ENCODE data around the gene SIL1.

Gene SIL1

DNA sequence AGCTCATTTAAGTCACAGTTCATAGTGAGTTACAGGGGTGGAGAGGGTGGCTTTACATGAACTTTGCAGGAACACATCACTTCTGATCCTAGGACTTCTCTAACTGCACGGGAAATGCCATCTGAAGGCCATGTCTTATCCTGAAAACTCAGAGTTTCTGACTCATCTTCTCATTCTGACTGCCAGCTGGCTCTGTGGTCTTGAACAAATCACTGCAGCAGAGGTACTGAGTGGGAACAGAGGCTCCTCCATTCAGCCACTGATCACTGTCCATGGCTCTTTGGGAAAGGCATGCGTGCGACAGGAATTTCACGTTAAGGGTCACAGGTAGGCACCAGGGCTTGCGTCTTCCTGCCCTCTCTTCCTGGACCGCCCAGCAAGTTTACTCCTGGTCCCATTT, 208.4 kb downstream of the SIL1 start:
- no peak overlapping the region for H2AFZ ChIP-seq (ENCODE audit: low read length)
- no peaks in the 10 kb centered on the region for H3K36me3 ChIP-seq (ENCODE audit: insufficient read depth, low read length)
- H3K79me2 ChIP-seq (ENCODE audit: insufficient read depth, low read length): no peaks in the 10 kb centered on the region
- no peaks in the 10 kb centered on the region for H3K27me3 ChIP-seq (ENCODE audit: insufficient read depth, low read length)
- no peaks in the 10 kb centered on the region for H4K20me1 ChIP-seq (ENCODE audit: insufficient read depth, low read length)
- no peaks in the 10 kb centered on the region for H3F3A ChIP-seq (ENCODE audit: insufficient read depth, low read length)
- no peaks in the 10 kb centered on the region for H3K9me3 ChIP-seq (ENCODE audit: low read length)
- no peak overlapping the region for H3K4me2 ChIP-seq (ENCODE audit: low read length)
- H3K4me1 ChIP-seq (ENCODE audit: insufficient read depth, low read length, severe bottlenecking): no peaks in the 10 kb centered on the region
- no peak overlapping the region for H3K9ac ChIP-seq (ENCODE audit: low read length)
- no peaks in the 10 kb centered on the region for H3K9me2 ChIP-seq (ENCODE audit: low read depth, low read length)
- H3K27ac ChIP-seq (ENCODE audit: low read depth, low read length, poor library complexity, severe bottlenecking): no peak overlapping the region
- TF ChIP-seq, protein P1, sequence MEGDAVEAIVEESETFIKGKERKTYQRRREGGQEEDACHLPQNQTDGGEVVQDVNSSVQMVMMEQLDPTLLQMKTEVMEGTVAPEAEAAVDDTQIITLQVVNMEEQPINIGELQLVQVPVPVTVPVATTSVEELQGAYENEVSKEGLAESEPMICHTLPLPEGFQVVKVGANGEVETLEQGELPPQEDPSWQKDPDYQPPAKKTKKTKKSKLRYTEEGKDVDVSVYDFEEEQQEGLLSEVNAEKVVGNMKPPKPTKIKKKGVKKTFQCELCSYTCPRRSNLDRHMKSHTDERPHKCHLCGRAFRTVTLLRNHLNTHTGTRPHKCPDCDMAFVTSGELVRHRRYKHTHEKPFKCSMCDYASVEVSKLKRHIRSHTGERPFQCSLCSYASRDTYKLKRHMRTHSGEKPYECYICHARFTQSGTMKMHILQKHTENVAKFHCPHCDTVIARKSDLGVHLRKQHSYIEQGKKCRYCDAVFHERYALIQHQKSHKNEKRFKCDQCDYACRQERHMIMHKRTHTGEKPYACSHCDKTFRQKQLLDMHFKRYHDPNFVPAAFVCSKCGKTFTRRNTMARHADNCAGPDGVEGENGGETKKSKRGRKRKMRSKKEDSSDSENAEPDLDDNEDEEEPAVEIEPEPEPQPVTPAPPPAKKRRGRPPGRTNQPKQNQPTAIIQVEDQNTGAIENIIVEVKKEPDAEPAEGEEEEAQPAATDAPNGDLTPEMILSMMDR (IDR thresholded peaks at IDR 0.05; ENCODE audit: low read length): no peak
- TF ChIP-seq EZH2 (IDR thresholded peaks at IDR 0.05; ENCODE audit: borderline replicate concordance, low read length): no peak
- no peak overlapping the region for H3K4me3 ChIP-seq (ENCODE audit: low read depth, low read length, poor library complexity, severe bottlenecking)

DNA sequence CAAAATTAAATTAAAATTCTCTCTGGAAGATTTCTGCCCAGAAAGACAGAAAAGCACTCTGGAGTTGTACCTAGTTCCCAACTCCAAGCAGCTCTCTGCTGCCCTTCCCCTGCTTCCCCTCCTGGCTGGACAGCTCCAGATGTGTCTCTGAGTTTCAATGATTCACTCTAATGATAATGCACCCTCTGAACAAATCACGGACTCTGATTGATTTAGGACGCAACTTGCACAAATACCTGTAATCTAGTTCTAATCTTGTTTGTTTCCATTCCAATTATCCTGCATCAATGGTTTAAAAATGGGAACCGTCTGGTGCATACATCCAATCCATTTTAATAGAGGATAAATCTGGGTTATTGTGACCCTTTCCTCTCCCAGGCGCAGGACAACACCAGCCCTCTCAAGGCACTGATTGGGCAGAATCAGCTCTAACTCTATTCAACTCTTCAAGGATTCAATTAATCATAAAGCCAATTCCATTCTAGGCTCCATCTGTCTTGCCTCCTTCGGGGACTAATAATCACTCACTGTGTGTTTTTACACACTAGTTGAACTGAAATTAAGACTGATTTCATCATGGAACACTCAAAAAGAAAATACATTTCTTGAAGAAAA, 211.9 kb downstream of the SIL1 start:
- Histone ChIP-seq H3K79me2 (ENCODE audit: insufficient read depth, low read length) (no peaks in the 10 kb centered on the region), H3K9ac (ENCODE audit: low read length) (no peak overlapping the region), H2AFZ (ENCODE audit: low read length) (no peak overlapping the region), H3K27me3 (ENCODE audit: insufficient read depth, low read length) (no peaks in the 10 kb centered on the region), H3K36me3 (ENCODE audit: insufficient read depth, low read length) (no peaks in the 10 kb centered on the region), H3F3A (ENCODE audit: insufficient read depth, low read length) (no peaks in the 10 kb centered on the region), H3K27ac (ENCODE audit: low read depth, low read length, poor library complexity, severe bottlenecking) (no peak overlapping the region), H3K4me1 (ENCODE audit: insufficient read depth, low read length, severe bottlenecking) (no peaks in the 10 kb centered on the region), H3K9me3 (ENCODE audit: low read length) (no peaks in the 10 kb centered on the region), H3K4me3 (ENCODE audit: low read depth, low read length, poor library complexity, severe bottlenecking) (no peak overlapping the region), H3K4me2 (ENCODE audit: low read length) (no peak overlapping the region), H3K9me2 (ENCODE audit: low read depth, low read length) (no peaks in the 10 kb centered on the region), H4K20me1 (ENCODE audit: insufficient read depth, low read length) (no peaks in the 10 kb centered on the region)
- TF ChIP-seq, protein P1 (IDR thresholded peaks at IDR 0.05; ENCODE audit: low read length): no peak
- TF ChIP-seq EZH2 (IDR thresholded peaks at IDR 0.05; ENCODE audit: borderline replicate concordance, low read length): no peak

DNA sequence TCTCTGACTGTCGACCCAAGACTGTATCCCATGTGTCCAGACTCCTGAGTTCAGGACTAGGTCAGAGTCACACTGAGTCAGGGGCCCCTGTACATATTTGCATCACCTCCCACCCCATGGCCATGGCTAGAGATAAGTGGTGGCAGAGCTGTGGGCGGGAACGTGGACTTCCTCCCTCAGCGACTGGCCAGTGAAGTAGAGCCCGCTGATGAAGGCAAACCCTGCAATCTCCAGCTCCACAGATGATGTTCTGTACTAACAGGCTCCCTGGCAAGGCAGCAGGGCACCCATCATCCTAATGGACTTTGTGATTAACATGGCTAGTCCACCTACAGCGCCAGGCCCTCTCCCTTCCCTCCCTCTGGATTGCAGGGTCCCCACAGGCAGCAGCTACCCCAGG, 212.5 kb downstream of the SIL1 start:
- no peak overlapping the region for H3K9ac ChIP-seq (ENCODE audit: low read length)
- no peaks in the 10 kb centered on the region for H3K36me3 ChIP-seq (ENCODE audit: insufficient read depth, low read length)
- no peak overlapping the region for H3K27ac ChIP-seq (ENCODE audit: low read depth, low read length, poor library complexity, severe bottlenecking)
- no peaks in the 10 kb centered on the region for H3F3A ChIP-seq (ENCODE audit: insufficient read depth, low read length)
- H3K27me3 ChIP-seq (ENCODE audit: insufficient read depth, low read length): no peaks in the 10 kb centered on the region
- no peak overlapping the region for H2AFZ ChIP-seq (ENCODE audit: low read length)
- H3K79me2 ChIP-seq (ENCODE audit: insufficient read depth, low read length): no peaks in the 10 kb centered on the region
- H3K4me2 ChIP-seq (ENCODE audit: low read length): no peak overlapping the region
- H3K4me1 ChIP-seq (ENCODE audit: insufficient read depth, low read length, severe bottlenecking): no peaks in the 10 kb centered on the region
- TF ChIP-seq, protein P1 (IDR thresholded peaks at IDR 0.05; ENCODE audit: low read length): no peak
- no peak for TF ChIP-seq EZH2 (IDR thresholded peaks at IDR 0.05; ENCODE audit: borderline replicate concordance, low read length)
- H3K4me3 ChIP-seq (ENCODE audit: low read depth, low read length, poor library complexity, severe bottlenecking): no peak overlapping the region
- H3K9me2 ChIP-seq (ENCODE audit: low read depth, low read length): no peaks in the 10 kb centered on the region
- no peaks in the 10 kb centered on the region for H4K20me1 ChIP-seq (ENCODE audit: insufficient read depth, low read length)
- H3K9me3 ChIP-seq (ENCODE audit: low read length): no peaks in the 10 kb centered on the region

Data from OCI-LY1 (cell line).